ENCODE data around the gene SLF2. TPM values are rescaled to one million over a fixed set of nuclear protein-coding genes. Genes with fewer than 3 reads are reported as not detected.

Gene SLF2
- total RNA-seq, 1 experiment from 2014 or later, result 23.1 TPM

DNA sequence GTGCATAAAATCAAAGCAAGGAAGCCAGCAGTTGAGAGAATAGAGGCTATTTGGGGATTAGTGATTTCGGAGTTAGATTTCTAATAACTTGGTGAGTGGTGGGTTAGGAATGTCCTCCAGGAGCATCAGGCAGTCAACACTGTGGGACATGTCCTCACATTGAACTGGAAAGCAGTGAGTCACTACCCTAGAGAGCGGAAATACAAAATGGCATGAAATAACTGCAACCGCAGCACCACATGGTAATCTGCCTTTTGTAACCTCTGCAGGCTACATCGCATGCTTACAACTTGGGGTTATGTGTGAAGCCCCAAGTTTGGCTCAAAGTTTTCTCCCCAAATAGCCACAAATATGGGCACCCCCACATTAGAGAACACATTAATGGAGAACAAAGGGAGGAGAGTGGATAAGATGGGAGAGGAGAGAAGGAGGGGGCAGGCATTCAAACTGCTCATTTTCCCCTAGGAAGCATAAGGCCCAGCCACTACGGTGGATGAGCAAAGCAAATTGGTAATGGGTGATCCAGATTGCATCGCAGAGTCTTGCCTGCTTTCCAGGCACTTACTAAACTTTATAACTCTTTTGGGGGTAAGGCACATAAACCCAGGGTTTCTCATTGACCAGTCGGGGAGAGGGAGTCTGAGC is 22.0 kb upstream of the SLF2 start:
- Mint-ChIP-seq H3K27ac (peak overlapping the region in 1 of 3 experiments; percentile 14; a peak in 1 of 7 replicates), H3K36me3 (ENCODE audit: insufficient read depth in 1 of 3, low read depth in 3 of 3) (no peaks in the 10 kb centered on the region), H3K4me1 (peaks cover 17% of the 10 kb centered on the region in 2 experiments), H3K27me3 (ENCODE audit: low read depth) (peaks cover 23% of the 10 kb centered on the region), H3K9me3 (peaks cover 0 to 3% of the 10 kb centered on the region in 2 experiments; a peak in 1 of 5 replicates), H3K4me3 (0 out of 5 replicates have a peak overlapping the region, but pooled peaks of 1 of the 2 experiments have one; percentile 31)
- H4K20me1 ChIP-seq (ENCODE audit: control insufficient read depth, insufficient read depth, insufficient read length), result no peaks in the 10 kb centered on the region
- DNase-seq, result no peak
- no peak overlapping the region for H2BK12ac ChIP-seq (ENCODE audit: insufficient read length, low read depth, low read length)
- no peak overlapping the region for H3K14ac ChIP-seq (ENCODE audit: insufficient read depth, low read length)
- no peaks in the 10 kb centered on the region for H3K27me3 ChIP-seq (ENCODE audit: insufficient read depth, low read length)
- no peak overlapping the region for H4K5ac ChIP-seq (ENCODE audit: insufficient read length, low read depth, low read length)
- no peak overlapping the region for H3K27ac ChIP-seq (ENCODE audit: insufficient read length, low read depth, low read length)
- H3K4me2 ChIP-seq (ENCODE audit: insufficient read depth, insufficient read length, low read length), result no peak overlapping the region
- H2BK120ac ChIP-seq (ENCODE audit: low read depth, low read length, poor library complexity, severe bottlenecking), result no peak overlapping the region
- no peak overlapping the region for H3T11ph ChIP-seq (ENCODE audit: low read length)
- WGBS (ENCODE audit: extremely low coverage, insufficient read length, low lambda C conversion rate), result no CpG with 5 or more reads among the region's 7 CpGs
- no peaks in the 10 kb centered on the region for H3K4me1 ChIP-seq (ENCODE audit: insufficient read depth, low read length)
- no peaks in the 10 kb centered on the region for H3K9me3 ChIP-seq (ENCODE audit: control insufficient read depth, low read depth, low read length)
- no peak overlapping the region for H2BK5ac ChIP-seq (ENCODE audit: insufficient read length, low read length)
- no peak overlapping the region for H2AFZ ChIP-seq (ENCODE audit: low read length)
- H4K8ac ChIP-seq (replicated peaks; ENCODE audit: insufficient read length, low read depth, low read length), result no peak overlapping the region
- TF ChIP-seq CTCF (conservative IDR thresholded peaks at IDR 0.05), result no peak
- no peak overlapping the region for H3K9ac ChIP-seq (ENCODE audit: extremely low read depth, insufficient read length, low read length)
- H3K18ac ChIP-seq (ENCODE audit: insufficient read length, low read depth, low read length), result no peak overlapping the region
- H3K79me1 ChIP-seq (ENCODE audit: insufficient read depth, low read depth, low read length, poor library complexity, severe bottlenecking), result no peaks in the 10 kb centered on the region
- no peak overlapping the region for H2BK15ac ChIP-seq (ENCODE audit: low read depth, low read length)
- H3K4ac ChIP-seq (ENCODE audit: low read depth, low read length), result no peak overlapping the region
- no peak overlapping the region for H3K56ac ChIP-seq (ENCODE audit: insufficient read length, low read depth, low read length)
- no peak overlapping the region for H4K91ac ChIP-seq (ENCODE audit: insufficient read length, low read depth, low read length)
- no peak overlapping the region for H2BK20ac ChIP-seq (ENCODE audit: low read depth, low read length, poor library complexity, severe bottlenecking)
- no peak overlapping the region for H3K23ac ChIP-seq (ENCODE audit: insufficient read length, low read depth, low read length)
- no peak overlapping the region for H2AK5ac ChIP-seq (ENCODE audit: insufficient read length, low read length)
- H3K23me2 ChIP-seq (ENCODE audit: insufficient read length, low read depth, low read length, poor library complexity, severe bottlenecking), result peaks cover 3% of the 10 kb centered on the region
- no peaks in the 10 kb centered on the region for H3K79me2 ChIP-seq (ENCODE audit: insufficient read depth, low read length)

All from H9 (cell line).